Raji (cell line): ENCODE measurements around the gene RAB25.

Experiments used
- POLR2A ChIP-seq: IDR thresholded peaks from 2 replicates; pipeline ENCODE4 v1.6.1; 2011; ENCODE audit warnings: low read depth, low read length, control low read depth; ENCODE audit not compliant: insufficient read depth

Gene RAB25

DNA sequence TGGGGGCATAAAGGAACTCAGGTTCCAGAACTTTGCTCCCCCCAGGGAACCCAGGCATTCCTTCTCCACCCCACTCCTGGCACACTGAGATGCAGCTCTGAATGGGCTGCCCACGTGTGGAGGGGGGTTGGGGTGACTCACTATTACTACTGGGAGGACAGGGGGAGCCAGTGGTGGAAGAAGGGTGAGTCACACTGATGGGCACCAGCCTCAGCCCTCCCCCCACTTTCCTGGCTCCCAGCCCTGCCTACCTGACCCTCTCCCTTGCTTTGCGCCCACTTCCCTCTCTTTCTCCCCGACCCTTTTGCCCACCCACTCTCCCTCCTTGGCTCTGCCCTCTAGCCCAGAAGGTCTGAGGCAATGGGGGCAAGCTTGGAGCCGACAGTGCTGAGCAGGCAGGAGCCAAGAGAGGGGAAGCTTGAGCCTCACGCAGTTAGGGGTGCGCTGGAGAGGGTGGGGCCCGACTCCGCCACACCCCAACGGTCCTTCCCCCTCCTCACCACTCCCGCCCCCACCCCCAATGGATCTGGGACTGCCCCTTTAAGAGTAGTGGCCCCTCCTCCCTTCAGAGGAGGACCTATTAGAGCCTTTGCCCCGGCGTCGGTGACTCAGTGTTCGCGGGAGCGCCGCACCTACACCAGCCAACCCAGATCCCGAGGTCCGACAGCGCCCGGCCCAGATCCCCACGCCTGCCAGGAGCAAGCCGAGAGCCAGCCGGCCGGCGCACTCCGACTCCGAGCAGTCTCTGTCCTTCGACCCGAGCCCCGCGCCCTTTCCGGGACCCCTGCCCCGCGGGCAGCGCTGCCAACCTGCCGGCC lies 53.4 kb downstream of the RAB25 start, which contains the start of gene LMNA:
Gene LMNA, plus strand, starts transcription at position 611 of the 818 bp plus-strand sequence. CDS start 208 bp downstream, outside the sequence.
- TF ChIP-seq POLR2A: no peak

DNA sequence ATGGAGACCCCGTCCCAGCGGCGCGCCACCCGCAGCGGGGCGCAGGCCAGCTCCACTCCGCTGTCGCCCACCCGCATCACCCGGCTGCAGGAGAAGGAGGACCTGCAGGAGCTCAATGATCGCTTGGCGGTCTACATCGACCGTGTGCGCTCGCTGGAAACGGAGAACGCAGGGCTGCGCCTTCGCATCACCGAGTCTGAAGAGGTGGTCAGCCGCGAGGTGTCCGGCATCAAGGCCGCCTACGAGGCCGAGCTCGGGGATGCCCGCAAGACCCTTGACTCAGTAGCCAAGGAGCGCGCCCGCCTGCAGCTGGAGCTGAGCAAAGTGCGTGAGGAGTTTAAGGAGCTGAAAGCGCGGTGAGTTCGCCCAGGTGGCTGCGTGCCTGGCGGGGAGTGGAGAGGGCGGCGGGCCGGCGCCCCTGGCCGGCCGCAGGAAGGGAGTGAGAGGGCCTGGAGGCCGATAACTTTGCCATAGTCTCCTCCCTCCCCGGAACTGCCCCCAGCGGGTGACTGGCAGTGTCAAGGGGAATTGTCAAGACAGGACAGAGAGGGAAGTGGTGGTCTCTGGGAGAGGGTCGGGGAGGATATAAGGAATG lies 54.1 kb downstream of the RAB25 start:
- TF ChIP-seq POLR2A: no peak

DNA sequence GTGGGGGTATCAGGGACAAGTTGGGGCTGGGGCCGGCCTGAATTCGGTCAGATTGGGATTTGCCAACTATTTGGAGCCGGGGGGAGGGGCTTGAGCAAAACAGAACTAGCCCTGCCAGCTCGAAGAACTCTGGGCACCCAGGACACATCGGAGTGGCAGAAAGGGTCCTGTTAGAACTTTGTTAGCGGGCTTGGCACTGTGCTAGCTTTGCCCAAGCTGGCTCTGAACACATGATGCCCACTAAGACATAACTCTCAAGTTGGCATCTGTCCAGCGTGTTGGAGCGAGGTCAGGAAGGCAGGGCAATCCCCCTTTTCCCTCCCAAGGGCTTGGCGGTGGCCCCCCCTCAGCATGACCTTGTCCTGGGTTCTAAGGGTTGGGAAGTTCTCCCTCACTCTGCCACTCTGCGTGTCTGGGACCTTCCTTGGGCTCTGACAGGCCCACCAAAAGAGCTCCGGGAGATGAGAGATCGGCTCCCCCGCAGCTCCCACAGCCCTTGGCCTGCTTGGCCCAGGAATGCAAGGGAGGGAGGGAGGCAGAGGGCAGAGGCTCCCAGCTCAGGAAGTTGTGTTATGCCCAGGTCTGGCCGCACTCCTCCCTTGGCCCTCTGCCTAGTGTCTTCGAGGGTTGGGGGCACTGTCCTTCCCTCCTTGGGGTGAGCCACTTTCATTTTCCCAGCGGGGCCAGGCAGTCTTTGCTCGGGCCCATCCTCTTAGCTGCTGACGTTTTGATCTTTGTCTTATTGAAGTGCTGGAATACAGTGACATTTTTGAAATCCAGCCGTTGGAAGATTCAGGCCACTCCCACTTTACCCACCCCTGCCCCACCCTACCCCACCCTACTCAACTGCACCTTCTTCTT lies 54.8 kb downstream of the RAB25 start:
- no peak for TF ChIP-seq POLR2A

DNA sequence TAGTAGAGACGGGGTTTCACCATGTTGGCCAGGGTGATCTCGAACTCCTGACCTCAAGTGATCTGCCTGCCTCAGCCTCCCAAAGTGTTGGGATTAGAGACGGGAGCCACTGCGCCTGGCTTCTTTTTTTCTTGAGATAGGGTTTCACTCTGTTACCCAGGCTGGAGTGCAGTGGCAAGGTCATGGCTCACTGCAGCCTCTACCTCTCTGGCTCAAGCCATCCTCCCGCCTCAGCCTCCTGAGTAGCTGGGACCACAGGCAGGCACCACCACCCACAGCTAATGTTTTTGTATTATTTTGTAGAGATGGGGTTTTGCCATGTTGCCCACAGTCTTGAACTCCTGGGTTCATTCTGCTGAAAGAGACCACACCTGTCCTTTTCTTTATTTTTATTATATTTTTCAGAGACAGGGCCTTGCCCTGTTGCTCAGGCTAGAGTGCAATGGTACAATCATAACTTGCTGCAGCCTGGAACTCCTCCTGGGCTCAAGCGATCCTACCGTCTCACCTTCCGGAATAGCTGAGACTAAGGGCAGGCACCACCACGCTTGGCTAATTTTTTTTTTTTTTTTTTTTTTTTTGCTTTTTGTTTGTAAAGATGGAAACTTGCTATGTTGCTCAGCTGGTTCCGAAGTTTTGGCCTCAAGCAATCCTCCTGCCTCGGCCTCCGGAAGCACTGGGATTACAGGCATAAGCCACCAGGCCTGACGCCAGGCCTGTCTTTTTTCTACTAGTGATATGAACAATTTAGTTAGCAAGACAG lies 56.6 kb downstream of the RAB25 start:
- TF ChIP-seq POLR2A: no peak

DNA sequence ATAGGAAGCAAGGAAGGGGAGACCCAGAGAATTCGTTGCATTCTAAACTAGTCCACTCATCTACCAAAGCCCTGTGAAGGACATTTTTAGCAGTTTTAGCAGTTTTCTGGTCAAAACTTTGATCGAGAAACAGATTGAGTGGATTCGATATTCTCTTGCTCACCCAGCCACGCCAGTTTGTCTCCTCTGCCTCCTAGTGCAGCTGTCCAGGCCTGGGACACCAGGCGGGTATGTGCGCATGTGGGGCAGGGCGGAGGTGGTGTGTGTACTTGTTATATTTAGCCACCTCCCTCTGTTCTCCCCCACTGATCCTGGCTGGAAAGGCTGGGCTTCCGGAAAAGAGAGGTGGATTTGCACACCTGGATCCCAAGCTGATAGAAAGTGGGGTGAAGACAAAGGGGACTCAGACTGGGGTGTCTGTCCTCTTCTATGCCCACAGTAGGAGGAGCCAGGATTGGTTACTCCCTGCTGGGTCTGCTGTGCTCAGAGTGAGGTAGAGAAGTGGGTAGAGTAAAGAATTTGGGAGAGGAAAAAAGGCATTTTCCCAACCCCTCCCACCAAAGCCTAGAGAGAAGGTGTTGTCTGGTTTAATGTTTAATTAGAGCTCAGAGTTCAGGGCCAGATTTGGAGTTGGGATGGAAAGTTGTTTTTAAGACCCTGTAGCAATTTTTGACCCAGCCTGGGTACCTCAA lies 57.4 kb downstream of the RAB25 start:
- TF ChIP-seq POLR2A: no peak

DNA sequence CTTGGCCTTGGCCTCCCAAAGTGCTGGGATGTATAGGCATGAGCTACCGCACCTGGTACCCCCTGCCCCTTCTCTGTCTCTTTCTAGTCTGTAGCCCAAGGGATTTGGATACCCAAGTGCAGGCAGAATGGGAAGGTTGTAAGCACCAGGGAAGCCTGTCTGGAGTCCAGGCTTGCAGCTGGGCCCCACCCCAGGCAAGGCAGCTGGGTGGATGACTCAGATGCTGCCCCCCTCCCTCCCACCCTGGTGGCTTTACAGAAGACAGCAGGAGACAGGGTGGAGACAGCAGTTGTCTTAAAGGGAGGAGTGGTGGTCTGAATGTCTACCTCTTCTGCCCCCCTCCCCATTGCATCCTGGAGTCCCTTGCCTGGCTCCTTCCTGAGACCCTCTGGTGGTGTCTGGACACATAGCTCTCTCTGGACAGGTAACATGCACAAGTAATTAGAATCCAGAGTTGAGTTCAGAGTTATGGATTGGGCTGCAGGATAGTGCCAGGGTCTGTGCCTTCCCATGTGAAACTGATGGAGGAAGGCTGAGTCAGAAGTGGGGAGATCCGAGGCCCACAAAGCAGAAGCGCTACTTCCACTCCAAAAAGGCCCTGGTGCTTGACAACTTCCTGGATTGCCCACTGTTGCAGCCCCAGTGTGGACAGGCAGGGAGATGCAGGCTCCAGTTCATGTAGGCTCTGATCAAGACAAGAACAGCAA lies 58.7 kb downstream of the RAB25 start:
- no peak for TF ChIP-seq POLR2A
